Osteocyte (in vitro differentiated cells): Measurements from ENCODE around the gene PITRM1. TPM values are rescaled to one million over a fixed set of nuclear protein-coding genes. Genes with fewer than 3 reads are reported as not detected.

Experiments
- DNase-seq: peaks from one replicate; pipeline ENCODE4 v3.0.0; 2021; ENCODE audit warnings: mixed read lengths; ENCODE audit not compliant: unreplicated experiment; ENCODE audit errors: extremely low spot score
- H3K27ac Mint-ChIP-seq: one replicate; pipeline ENCODE4 v1.8.0; 2021; ENCODE audit warnings: mild to moderate bottlenecking, mixed read lengths; ENCODE audit not compliant: unreplicated experiment
- H3K27me3 Mint-ChIP-seq: one replicate; pipeline ENCODE4 v1.8.0; 2021; ENCODE audit warnings: mixed read lengths; ENCODE audit not compliant: unreplicated experiment
- H3K36me3 Mint-ChIP-seq: one replicate; pipeline ENCODE4 v1.8.0; 2021; ENCODE audit warnings: mixed read lengths; ENCODE audit not compliant: unreplicated experiment
- H3K4me1 Mint-ChIP-seq: one replicate; pipeline ENCODE4 v1.8.0; 2021; ENCODE audit warnings: mixed read lengths; ENCODE audit not compliant: unreplicated experiment
- H3K4me3 Mint-ChIP-seq: one replicate; pipeline ENCODE4 v1.8.0; 2021; ENCODE audit warnings: mild to moderate bottlenecking, moderate library complexity, mixed read lengths; ENCODE audit not compliant: unreplicated experiment
- H3K9me3 Mint-ChIP-seq: one replicate; pipeline ENCODE4 v1.8.0; 2021; ENCODE audit warnings: mixed read lengths; ENCODE audit not compliant: unreplicated experiment
- total RNA-seq: library from RNA; stranded (reverse); gene quantifications from 2 replicates; pipeline ENCODE4 v1.2.1, GENCODE V29; 2021
- TF ChIP-seq, protein P1 (sequence below): fragments of 200-600 bp; sonication (generic); IDR thresholded peaks from 2 replicates; pipeline ENCODE4 v1.5.0; 2021; ENCODE audit warnings: antibody characterized with exemption, mild to moderate bottlenecking, moderate library complexity

Gene PITRM1
- total RNA-seq, 1 donor from 2014 or later: 76.5 TPM

GRCh38 chr10:3091921-3092320, 80.7 kb downstream of the PITRM1 start:
- DNase-seq: no peak
- Mint-ChIP-seq H3K27me3 (no peaks in the 10 kb centered on the region), H3K4me3 (no peak overlapping the region), H3K4me1 (peaks cover 74% of the 10 kb centered on the region), H3K36me3 (peaks cover 6% of the 10 kb centered on the region), H3K27ac (peak overlapping the region; percentile 96), H3K9me3 (no peaks in the 10 kb centered on the region)
- TF ChIP-seq, protein P1, sequence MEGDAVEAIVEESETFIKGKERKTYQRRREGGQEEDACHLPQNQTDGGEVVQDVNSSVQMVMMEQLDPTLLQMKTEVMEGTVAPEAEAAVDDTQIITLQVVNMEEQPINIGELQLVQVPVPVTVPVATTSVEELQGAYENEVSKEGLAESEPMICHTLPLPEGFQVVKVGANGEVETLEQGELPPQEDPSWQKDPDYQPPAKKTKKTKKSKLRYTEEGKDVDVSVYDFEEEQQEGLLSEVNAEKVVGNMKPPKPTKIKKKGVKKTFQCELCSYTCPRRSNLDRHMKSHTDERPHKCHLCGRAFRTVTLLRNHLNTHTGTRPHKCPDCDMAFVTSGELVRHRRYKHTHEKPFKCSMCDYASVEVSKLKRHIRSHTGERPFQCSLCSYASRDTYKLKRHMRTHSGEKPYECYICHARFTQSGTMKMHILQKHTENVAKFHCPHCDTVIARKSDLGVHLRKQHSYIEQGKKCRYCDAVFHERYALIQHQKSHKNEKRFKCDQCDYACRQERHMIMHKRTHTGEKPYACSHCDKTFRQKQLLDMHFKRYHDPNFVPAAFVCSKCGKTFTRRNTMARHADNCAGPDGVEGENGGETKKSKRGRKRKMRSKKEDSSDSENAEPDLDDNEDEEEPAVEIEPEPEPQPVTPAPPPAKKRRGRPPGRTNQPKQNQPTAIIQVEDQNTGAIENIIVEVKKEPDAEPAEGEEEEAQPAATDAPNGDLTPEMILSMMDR: no peak

DNA sequence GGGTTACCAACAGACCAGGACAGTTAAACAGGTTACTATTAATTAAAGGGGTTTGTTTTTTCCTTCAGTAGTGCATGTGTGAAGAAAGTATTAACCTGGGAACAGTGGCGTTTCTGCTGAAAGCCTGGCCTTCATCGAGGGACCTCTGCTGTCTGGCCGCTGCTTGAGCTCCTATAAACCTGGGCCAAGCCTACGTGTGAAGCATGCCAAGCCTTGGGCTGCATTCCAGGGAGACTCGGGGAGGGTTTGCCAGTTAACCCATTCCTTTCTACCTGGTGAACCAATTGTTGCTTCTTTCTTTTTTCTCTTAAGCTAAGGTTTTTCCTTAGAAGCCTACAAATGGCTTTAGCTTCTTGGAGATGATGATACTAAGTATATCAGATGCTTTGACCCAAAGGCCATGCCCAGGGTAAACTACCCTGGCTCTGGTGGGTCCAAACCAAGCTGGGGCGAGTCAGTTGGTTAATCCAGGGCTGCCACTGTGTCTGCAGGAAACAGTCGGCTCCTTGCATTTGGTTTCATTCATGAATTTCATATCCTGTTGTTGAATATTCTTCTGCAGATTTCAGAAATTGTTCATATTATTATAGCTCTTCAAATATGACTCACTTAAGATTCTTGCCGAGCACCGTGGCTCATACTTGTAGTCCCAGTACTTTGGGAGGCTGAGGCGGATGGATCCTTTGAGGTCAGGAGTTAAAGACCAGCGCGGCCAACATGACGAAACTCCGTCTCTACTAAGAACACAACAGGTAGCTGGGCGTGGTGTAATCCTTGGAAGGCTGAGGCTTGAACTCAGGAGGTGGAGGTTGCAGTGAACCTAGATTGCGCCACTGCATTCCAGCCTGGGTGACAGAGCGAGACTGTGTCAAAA, 81.4 kb downstream of the PITRM1 start:
- TF ChIP-seq, protein P1: no peak
- DNase-seq: no peak
- Mint-ChIP-seq H3K27ac (peak overlapping the region; percentile 96), H3K27me3 (no peaks in the 10 kb centered on the region), H3K4me1 (peaks cover 74% of the 10 kb centered on the region), H3K36me3 (peaks cover 6% of the 10 kb centered on the region), H3K9me3 (no peaks in the 10 kb centered on the region), H3K4me3 (peak overlapping the region; percentile 51)

DNA sequence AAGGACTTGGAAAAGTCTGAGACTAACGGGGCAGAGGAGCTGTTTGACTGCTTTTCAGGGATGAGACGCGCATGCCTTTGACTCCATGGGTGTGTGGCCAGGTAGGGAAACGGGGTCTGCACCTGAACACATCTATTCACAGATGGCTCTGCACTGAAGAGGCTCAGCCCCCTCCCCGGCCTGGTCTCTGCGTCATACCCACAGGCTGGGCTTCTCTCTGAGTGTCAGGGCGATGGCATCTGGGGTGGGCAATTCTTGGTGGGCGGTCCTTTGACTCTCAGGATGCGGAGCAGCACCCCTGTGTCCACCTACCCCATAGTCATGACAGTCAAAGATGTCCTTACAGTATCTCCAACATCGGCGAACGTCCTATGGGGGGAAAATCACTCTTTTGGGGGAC, 82.2 kb downstream of the PITRM1 start:
- no peaks in the 10 kb centered on the region for H3K27me3 Mint-ChIP-seq
- DNase-seq: no peak
- H3K4me1 Mint-ChIP-seq: peaks cover 72% of the 10 kb centered on the region

More for the DNA sequence above, 82.2 kb downstream of the PITRM1 start:
- Mint-ChIP-seq H3K9me3 (no peaks in the 10 kb centered on the region), H3K27ac (peak overlapping the region; percentile 96), H3K4me3 (no peak overlapping the region), H3K36me3 (peaks cover 6% of the 10 kb centered on the region)
- TF ChIP-seq, protein P1: no peak

Other genes with a start within 250 kb of the PITRM1 start
- gene PFKP, start 105.2 kb downstream of the PITRM1 start, total RNA-seq: 150 and 158 TPM in 2 replicates